Muscle of arm (tissue), 12 donors: ENCODE data around the gene LYRM2. TPM values are rescaled to one million over a fixed set of nuclear protein-coding genes. Genes with fewer than 3 reads are reported as not detected.
A peak's percentile ranks its signal among the peaks of the same experiment; 100 is the strongest.

Experiments
- DNase-seq: peaks from one replicate; pipeline ENCODE4 v3.0.0-alpha.2; 2013
- polyA plus RNA-seq, 12 donors: library from polyadenylated mRNA; unstranded; fragments of 120-200 nt; gene quantifications; one replicate each; pipeline ENCODE4 v1.2.1, GENCODE V29; 2013; ENCODE audit not compliant: insufficient read length in 12 of 12

LYRM2 gene
- polyA plus RNA-seq, 12 donors, result 25.3 to 54.1 (median 30.1) TPM; not detected in 1

DNA sequence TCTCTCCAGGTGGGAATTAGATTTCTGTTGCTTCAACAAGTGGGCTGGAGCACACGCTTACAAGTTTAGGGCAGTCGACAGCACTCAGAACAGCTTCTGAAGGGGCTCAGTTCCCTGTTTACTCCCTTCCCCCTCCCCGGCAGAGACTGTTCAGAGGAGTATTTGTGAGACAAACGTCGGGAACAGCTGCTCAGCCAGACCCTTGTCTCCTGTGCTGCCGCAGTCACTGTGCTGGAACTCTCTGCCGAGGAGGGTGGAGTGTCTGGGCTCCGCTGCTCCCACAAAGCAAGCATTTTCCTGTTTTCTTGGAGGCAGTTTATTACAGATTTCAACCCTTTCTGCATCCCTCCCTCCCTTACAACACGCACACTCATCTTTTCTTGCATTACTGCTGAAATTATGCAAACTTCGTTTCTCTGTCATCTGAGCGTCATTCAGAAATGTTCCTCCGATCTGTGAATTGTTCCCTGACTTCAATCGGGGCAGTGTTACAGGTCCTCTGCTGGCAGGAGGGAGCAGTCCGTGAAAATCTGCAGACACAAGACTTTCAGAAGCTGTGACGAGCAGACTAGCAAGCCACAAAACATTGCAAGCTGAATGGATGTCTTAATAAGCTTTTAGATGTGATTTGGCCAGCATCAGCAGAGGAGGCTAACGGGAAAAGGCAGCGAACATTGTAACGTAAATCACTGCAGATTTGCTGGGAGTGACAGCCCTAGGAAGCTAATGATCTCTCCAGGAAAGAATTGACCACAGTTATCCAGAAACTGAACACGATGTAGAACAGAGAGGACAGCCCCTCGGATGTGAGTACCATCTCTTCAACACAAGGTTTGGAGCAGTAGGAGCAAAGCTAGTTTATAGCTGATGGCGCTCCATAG, 76.2 kb downstream of the LYRM2 start:
- DNase-seq, result peak; percentile 28

DNA sequence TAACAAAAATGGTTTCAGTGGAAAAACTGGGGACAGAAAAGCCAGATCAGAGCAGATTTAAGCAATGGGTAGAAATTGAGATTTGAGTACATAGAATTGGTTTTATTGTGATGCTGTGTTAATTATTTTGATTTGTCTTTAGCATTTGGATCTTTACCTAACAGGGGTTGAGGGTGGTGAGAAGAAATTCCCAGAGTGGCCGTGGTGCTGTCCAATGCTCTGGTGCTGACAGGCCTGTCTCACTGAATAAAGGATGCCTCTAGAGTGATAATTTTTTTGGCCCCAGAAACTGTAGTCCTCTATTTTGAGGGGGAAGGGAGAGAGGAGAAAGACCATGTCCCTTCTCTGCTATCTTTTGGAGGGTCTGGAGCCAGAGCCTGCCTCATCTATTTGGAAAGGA, 79.1 kb downstream of the LYRM2 start:
- DNase-seq, result no peak

DNA sequence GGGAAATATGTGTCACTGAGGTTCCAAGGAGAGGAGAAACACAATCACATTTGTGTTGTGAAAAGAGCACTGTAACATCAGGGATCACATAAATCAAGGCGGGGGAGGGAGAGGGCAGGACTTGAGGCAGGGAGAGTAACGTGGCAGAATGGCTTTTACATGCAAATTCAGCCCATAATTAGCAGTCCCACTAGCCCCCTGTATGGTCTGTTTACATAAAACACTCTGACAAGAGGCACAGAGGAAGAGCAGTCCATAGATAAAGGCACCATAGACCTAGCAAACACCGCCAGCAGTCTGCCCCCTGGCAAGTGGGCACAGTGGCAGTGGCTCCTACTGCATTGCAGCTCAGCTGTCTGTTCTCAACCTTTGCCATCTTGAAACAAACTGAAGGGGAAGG, 82.7 kb downstream of the LYRM2 start:
- DNase-seq, result no peak

DNA sequence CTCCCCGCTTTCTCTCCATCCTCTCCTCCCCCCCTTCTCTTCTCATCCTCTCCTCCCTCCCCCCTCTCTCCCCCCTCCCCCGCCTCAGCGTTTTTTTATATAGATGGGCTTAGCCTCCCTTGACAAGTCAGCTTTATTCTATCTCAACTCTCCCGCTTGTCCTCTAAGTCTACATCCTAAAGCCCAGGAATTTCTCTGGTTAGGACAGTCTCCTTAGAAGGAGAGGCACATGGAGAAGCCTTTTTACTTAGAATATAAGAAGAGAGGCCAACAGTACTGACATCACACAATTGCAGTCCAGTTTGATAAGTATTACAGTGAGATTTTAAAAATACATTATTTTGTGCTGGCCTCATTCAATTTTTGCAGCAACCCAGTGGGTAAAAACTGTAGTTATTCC, 83.5 kb downstream of the LYRM2 start:
- no peak for DNase-seq

DNA sequence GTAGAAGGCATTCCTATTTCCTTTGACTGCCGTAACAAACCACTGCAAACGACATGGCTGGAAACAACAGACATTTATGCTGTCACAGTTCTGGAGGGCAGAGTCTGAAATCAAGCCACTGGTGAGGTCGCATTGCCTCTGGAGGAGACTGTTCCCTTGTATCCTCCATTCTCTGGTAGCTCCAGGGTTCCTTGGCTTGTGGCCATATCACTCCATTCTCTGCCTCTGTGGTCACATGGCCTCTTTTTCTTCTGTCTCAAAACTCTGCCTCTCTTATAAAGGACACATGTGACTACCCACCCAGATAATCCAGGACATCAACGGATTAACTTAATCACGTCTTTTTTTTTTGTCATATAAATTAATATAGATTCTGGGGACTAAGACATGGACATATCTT, 84.4 kb downstream of the LYRM2 start:
- DNase-seq, result no peak

DNA sequence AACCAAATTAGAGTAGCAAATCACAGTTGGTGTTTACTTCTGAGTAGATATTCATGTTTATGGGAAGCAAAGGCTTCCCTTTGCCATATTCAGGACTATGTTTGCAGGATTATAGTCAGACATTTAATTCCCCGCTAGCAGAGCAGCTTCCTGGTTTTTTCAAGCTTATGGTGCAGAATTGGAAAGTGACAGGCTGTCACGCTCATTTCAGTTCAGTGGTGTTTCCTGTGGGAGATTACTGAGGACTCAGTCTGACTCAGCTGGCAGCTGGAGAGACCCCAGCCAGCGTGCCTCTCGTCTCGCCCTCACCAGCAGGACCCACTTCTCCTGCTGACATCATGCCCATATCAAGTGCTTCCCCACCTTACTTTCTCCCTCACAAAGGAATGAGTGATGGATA, 85.1 kb downstream of the LYRM2 start:
- no peak for DNase-seq

DNA sequence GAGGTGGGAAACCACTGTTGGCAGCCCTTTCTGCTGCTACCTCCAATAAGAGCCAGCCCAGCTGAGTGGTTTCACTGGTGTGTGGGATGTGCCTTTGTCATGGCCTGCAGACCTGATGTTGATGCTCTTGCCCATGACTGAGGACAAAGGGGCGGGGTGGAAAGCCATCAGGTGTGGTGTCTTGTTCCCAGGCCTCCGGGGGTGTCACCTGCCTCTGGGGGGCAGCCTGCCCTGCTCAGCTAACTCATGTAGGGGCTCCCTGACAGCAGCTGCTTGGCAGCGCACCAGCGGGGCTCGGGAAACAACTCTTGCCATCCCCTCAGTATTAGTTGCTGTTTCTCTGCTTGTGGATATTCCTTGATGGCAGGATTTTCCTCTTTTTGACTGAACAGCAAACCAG, 91.3 kb downstream of the LYRM2 start:
- DNase-seq, result no peak

DNA sequence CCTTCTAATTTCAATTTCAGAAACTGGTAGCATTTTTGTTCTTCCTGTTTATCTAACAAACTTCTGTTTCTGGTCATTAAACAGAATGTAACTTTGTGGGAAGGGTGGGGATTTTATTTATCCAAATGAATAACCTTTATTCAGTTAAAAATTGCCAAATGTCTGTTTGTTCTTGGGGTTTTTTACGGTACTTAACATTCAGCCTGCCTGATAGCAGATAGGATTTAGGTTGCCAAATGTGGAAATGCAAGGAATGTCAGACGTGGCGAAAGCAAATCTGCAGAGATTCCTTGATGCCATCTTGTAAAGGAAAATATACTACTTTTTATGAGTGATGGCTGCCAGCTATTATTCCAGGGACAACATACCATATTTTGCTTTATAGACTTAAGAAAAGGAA, 95.7 kb downstream of the LYRM2 start:
- no peak for DNase-seq

DNA sequence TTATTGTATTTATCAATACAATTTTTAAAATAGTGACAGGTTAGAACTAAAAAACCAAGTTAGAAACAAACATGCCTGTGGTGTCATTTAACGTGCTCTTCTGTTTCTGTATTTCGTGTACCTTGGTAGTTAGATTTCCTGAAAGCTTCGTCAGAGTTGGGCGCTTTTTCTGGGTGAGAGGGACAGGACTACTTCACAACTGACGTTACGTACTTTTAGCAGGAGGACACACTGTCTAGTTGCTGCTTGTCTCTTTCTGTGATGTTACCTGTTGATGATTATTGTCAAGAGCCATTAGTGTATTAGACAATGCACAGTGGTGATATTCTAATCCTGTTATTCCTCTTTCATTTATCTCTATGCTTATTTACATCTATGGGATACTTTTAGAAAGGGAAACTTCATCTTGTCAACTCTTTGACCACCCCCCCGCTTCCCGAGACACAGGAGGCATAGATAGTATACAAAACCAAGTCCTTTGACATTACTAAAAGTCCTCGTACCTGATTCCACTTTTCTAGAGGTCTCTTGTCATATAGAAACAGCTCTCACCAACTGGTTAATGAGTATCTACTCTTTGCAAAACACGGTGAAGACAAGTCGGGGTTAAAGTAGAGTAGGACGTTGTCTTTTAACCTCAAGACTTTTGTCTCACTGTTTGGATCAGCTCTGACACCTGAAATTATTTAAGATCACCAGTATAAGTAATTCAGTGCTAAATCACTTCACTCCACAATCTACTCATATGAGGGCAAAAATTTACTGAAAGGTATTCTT, 96.3 kb downstream of the LYRM2 start:
- no peak for DNase-seq

DNA sequence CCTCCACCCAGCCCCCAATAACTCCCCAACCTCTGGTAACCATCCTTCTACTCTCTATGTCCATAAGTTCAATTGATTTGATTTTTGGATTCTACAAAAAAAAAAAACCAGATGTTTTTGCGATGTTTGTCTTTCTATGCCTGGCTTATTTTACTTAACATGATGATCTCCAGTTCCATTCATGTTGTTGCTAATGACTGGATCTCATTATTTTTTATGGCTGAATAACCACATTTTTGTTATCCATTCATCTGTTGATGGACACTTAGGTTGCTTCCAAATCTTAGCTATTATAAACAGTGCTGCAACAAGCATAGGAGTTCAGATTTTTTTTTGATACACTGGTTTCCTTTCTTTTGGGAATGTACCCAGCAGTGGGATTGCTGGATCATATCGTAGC, 98.8 kb downstream of the LYRM2 start:
- no peak for DNase-seq

DNA sequence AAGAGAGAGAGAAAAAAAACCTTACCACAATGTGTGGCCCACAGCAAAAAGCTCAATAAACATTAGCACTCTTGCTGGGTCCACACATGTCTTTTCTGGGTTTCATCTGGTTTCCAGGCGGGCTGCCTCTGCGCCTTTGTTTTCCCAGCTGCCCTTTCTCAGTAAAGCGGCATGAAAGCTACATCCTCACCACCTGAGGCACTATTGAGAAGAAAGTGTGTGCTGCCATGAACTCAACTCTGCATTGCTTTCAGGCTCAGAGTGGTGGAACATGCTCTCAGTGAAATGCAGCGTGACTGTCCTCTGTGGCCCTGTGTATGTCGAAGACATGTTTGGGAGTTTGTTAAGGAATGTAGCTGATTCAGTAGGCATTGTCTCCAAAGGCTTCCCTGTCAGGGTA, 102.3 kb downstream of the LYRM2 start:
- no peak for DNase-seq

DNA sequence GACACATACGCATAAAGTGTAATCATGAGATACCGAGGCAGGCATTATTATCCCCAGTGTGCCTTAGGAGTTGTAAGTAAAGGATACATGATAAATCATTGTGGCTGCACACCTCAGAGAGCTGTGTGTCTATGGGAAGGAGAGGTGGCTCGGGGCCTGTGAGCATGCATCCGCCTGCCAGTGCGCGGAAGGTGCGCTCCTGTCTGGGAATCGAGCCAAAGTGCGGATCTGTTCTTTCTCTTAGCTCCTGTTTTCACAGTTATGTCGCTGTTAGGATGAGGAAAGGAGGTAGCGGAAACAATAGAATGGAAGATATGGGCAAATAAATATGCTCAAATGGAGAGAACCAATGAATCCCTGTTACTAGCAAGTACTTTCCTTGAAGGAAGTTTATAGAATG, 107.6 kb downstream of the LYRM2 start:
- DNase-seq, result no peak

DNA sequence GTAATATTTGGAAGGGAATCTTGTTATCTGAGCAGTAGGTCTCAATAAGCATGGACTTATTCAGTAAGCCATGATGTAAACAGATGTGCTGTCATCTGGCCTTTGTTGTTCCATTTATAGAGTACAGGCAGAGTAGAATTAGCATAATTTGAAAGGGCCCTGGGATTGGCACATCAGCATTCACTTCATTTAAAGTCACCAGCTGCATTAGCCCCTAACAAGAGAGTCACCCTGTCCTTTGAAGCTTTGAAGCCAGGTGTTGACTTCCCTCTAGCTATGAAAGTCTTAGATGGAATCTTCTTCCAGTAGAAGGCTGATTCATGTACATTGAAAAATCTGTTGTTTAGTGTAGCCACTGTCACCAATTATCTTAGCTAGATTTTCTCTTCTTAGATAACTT, 109.7 kb downstream of the LYRM2 start:
- no peak for DNase-seq

DNA sequence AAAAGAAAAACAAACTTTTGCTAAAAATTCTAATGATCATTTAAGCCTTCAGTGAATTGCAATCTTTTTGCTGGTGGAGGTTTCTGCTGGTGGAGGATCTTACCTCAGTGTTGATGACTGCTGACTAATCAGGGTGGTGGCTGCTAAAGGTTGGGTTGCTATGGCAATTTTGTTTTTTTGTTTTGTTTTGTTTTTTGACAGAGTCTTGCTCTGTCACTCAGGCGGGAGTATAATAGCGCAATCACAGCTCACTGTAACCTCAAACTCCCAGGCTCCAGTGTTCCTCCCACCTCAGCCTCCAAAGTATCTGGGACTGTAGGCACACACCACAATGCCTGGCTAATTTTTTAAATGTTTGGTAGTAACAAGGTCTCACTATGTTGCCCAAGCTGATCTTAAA, 110.9 kb downstream of the LYRM2 start:
- DNase-seq, result no peak

DNA sequence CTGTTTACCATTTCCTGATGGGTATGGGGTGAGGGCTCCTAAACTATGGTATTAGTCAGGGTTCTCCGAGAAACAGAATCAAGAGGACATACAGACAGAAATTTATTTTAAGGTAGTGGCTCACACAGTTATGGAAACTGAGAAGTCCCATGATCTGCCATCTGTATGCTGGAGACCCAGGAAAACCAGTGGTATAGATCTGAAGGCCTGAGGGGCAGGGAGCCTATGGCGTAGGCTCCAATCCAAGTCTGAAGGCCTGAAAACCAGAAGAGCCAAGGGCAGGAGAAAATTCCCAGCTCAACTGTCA, 112.0 kb downstream of the LYRM2 start:
- no peak for DNase-seq

DNA sequence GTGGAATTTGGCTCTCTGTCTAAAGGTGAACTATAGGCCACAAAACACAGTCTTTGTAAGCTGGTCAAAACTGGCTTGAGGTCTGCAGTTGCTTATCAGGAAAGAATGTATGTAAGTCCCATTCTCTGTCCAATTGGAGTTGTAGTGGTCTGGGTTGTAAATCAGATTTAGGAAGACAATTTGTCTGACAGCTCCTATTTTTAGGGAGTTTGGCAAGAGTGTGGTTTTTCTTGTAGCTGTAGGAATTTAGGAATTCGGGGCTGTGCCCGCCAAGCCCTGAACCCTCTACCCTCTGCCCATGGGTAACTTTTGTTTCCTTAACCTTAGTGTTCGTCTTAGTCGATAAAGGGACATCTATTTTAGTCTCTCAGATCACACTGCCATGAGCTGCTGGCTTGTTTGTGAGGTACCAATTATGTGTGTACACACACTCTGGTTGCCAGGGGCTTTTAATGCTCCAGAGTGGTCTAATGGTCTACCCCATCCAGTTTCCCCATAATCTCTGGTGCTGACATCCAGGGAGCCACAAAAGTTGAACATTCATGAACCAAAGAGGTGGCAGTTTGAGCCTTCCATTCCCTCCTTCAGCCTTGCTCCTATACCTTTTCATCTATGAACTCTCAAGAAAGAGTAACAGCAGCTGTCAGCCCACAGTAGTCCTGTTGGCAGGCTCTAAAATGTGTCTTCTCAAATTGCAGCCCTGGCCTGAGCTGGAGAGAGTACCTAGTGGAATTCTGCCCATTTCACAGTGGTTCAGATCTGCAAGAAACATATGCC, 112.6 kb downstream of the LYRM2 start:
- DNase-seq, result no peak

DNA sequence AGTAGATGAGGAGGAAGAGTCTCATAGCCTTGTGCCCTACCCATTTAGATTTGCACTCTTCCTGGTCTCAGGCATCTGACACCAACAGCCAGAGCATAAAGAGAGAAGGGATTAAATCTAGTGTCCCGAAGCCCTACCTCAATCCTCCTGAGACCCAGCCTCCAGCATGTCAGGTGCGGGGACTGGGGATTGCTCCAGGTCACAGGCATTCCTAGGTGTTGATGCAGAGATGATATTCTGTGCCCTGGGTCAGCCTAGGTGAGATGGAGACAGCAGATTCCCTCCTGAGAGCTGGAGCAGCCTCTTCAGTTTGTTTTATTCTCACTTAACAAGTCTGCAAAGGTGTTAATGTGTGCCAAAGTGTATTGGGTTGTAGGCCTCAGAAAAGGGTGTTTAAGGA, 115.8 kb downstream of the LYRM2 start:
- DNase-seq, result no peak

DNA sequence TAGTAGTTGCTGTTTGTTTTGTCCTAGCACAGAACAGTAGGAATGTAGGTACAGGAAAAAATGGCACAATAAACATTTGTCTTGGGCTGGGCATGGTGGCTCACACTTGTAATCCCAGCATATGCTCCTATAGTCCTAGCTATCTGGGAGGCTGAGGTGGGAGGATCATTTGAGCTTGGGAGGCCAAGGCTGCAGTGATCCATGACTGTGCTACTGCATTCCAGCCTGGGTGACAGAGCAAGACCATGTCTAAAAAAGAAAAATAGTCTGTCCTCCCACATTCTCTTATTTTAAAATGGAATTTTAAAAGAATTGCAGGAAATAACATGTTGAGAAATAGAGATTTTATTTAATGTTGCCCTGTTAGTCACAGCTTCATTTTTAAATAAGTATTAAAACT, 117.8 kb downstream of the LYRM2 start:
- no peak for DNase-seq

DNA sequence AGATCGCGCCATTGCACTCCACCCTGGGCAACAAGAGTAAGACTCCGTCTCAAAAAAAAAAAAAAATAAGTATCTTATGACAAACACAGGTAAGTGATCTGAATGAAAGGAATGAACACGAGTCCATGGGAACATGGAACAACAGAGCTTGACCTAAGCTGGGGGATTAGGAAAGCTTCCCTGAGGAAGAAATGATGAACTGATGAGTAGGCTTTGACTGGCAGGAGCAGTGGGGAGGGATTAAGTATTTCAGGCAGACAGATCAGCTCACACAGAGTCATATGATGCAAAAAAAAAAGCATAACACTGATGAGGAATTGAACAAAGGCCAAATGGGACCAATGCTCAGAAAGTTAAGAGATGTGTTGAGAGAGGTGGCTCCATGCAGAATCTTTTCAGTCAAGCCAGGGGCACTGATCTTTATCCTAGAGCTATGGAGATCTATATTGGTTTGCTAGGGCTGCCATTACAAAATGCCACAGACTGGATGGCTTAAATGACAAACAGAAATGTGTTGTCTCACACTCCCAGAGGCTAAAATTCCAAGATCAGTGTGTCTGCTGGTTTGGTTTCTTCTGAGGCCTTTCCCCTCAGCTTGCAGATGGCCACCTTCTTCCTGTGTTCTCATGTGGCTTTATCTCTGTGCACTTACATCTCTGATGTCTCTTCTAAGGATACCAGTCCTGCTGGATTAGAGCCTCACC, 120.0 kb downstream of the LYRM2 start:
- DNase-seq, result no peak
